HG03354 (cell line): ENCODE results near the gene TNRC6A.
A peak's percentile ranks its signal among the peaks of the same experiment; 100 is the strongest.
"Not testable (repeated sequence)": the region's sequence is repeated elsewhere in the genome, so short reads cannot be mapped to it uniquely, and the experiment has no call there.

Experiments
- ATAC-seq: cut with Tn5 transposase; IDR thresholded peaks from one replicate; pipeline ENCODE4 v1.9.1; 2021; ENCODE audit warnings: mild to moderate bottlenecking; ENCODE audit not compliant: unreplicated experiment, poor library complexity, severe bottlenecking

The TNRC6A gene

DNA sequence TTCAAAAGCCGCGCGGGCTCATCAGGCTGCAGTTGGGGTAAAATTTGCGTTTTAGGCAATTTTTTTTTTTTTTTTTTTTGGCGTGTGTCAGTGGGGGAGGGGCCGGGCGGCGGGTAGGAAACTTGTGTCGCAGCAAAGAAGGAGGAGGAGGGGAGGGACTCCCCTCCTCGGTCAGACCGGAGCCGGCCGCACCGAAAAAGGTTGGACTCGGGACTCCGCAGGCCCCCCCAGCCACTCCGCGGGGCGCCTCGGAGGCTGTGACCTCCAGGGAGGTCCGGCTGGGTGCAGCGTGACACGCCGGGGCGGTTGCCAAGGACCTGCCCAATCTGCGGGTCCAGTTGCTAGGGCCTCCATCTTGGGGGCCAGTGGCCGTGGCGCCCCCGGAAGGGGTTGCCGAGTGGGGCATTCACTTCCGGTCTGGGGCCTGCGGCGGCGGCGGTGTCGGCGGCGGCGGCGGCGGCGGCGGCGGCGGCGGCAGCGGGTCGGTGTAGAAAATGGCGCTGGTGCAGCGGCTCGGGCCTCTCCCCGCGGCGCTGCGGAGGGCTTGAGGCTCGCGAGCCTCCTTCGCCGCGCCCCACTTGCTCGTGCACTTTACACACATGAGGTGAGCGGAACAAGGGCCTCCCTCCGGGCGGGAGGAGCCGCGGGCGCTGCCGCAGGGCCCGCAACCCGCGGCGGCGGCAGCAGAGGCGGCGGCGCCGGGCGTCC lies at the start of gene TNRC6A:
Gene TNRC6A (plus strand): TSS at position 409 of the 708 bp plus-strand sequence. CDS start 191 bp downstream, at position 600.
- peak; percentile 95 for ATAC-seq

- no peak for ATAC-seq
Observed at GRCh38 chr16:24681793-24682192, 47.7 kb upstream of the TNRC6A start.

DNA sequence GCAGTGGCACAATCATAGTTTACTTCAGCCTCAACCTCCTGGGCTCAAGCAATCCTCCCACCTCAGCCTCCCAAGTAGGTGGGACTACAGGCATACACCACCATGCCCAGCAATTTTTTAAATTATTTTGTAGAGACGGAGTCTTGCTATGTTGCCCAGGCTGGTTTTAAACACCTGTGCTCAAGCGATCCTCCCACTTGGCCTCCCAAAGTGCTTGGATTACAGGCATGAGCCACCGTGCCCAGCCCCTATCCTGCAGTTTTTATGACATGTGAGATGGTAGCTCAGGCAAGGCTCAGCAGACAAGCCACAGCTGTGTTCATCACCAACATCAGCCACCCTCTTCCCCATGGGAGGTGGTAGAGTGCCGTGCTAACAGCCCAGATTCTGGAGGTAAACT lies 46.2 kb upstream of the TNRC6A start:
- no peak for ATAC-seq

GRCh38 chr16:24683847-24684493 lies 45.5 kb upstream of the TNRC6A start:
- no peak for ATAC-seq

- no peak for ATAC-seq
Observed at GRCh38 chr16:24685539-24686432, 43.7 kb upstream of the TNRC6A start.

DNA sequence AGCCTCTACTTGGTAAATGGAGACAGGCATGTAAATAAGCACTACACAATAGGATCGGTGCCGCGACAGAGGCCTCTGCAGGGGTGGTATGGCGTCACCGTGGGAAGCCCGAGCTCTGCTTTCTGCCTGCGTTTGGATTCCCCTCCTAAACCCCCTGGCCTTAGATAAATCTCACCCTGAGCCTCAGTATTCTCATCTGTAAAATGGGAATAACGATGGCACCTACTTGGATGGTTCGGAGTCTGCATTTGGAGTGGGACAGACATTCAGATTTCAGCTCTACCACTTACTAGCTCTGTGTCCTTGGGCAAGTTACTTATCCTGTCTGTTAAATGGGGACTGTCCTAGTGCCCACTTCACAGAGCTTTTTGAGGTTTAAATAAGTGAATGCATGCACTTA lies 42.8 kb upstream of the TNRC6A start:
- no peak for ATAC-seq

DNA sequence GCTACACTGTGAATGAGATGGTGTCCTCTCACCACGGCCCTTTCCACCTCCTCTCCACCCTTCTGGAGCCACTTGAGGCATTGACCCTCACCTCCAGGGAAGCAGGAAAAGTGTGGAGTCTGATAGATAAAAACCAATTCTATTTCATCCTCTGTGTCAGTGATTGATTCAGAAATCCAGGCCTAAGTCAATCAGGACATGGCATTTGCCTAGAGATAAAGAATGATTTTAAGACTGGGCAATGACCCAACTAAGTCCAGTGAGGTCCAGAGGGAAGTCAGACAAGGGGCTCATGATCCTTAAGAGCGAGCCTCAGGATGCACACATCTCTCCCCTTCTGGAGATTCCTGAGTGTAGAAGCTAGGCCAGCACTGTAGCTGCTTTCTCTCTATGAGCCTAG lies 41.1 kb upstream of the TNRC6A start:
- ATAC-seq = no peak

DNA sequence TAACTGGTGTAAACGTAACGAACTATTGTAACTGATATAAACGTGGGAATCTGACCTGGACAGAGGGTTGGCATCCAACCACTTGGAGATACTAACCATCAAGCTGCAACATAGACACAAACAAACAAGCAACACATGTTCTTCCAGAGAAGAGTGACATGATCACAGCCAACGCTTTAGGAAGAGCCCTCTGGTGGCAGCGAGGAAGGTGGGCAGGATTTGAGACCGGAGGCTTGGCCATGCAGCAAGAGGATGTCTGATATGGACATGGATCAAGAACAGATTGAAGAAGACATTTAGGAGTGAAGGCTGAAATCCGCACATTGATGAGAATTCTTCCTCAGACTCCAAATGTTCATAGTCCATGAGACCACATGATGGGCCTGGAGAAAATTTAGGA lies 40.3 kb upstream of the TNRC6A start:
- ATAC-seq = no peak

GRCh38 chr16:24692854-24693253 lies 36.6 kb upstream of the TNRC6A start:
- no peak for ATAC-seq

GRCh38 chr16:24694931-24695330 lies 34.5 kb upstream of the TNRC6A start:
- ATAC-seq = no peak

DNA sequence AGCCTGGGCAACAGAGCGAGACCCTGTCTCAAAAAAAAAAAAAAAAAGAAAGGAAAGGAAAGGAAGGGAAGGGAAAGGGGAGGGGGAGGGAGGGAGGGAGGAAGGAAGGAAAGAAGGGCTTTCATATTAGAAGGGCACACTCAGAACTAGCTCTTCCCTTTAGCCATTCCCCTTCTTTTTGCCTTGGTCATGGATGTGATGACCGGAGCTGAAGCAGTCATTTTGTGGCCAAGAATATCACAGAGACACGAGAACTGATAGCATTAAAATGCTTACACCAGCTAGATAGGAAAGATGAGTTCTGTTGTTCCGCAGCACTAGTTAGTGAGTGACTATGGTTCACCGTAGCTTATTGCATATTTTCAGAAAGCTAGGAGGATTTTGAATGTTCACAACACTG lies 32.8 kb upstream of the TNRC6A start:
- no peak for ATAC-seq

- no peak for ATAC-seq
Observed at GRCh38 chr16:24698308-24698707, 31.1 kb upstream of the TNRC6A start.

DNA sequence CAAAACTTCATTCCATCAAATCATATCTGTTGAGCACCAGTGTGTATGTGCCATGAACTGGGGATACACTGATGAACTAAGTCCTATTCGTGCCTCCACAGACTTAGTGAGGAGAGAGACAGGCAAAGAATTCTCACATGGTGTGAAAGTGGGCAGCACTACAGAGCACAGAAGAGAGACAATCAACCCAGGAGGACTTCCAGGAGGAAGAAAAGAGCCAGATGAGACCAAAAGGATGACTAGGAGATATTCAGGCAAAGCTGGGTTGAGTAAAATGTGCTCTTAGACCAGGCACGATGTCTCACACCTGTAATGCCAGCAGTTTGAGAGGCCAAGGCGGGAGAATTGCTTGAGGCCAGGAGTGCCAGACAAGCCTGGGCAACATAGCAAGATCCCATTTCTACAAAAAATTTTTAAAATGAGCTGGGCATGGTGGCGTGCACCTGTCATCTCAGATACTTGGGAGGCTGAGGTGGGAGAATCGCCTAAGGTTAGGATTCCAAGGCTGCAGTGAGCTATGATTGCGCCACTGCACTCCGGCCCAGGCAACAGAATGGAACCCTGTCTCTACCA lies 30.2 kb upstream of the TNRC6A start:
- ATAC-seq = no peak

- ATAC-seq = no peak
Observed at GRCh38 chr16:24700549-24701392, 28.7 kb upstream of the TNRC6A start.

DNA sequence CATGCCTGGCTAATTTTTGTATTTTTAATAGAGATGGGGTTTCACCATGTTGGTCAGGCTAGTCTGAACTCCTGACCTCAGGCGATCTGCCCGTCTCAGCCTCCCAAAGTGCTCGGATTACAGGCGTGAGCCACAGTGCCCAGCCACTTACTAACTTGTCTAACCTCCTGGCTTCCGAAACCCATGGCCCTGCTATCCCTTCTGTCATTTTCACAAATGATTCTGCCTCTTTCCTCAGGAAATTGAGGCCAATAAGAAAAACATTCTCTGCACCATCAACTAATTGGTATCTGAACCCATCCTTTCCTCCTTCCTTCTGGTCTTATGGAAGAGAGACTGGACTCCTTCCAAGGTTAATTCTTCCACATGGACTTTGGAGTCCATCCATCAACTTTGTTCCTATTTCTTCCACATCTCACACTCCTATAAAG lies 27.9 kb upstream of the TNRC6A start:
- no peak for ATAC-seq

DNA sequence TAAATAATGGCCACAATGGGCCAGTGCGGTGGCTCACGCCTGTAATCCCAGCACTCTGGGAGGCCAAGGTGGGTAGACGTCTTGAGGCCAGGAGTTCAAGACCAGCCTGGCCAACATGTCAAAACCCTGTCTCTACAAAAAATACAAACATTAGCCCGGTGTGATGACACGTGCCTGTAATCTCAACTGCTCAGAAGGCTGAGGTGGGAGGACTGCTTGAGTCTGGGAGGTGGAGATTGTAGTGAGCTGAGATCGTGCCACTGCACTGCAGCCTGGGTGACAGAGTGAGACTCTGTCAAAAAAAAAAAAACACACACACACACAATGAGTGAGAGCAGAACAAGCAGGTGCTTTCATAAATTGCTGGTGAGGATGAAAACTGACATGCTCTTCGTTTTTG lies 21.7 kb upstream of the TNRC6A start:
- not testable (repeated sequence) for ATAC-seq

DNA sequence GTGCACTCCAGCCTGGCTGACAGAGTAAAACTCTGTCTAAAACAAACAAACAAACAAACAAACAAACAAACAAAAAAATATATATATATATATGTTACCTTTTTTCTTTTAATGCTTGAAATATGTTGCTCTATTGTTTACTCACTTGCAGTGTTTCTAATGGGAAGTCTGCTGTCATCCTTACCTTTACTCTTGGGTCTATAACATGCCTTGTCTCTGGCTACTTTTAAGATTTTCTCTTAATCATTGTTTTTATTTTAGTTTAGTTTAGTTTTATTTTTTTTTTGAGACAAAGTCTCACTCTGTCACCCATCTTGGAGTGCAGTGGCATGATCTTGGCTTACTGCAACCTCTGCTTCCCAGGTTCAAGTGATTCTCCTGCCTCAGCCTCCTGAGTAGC lies 16.1 kb upstream of the TNRC6A start:
- ATAC-seq = no peak

GRCh38 chr16:24717411-24717810 lies 12.0 kb upstream of the TNRC6A start:
- ATAC-seq = no peak

DNA sequence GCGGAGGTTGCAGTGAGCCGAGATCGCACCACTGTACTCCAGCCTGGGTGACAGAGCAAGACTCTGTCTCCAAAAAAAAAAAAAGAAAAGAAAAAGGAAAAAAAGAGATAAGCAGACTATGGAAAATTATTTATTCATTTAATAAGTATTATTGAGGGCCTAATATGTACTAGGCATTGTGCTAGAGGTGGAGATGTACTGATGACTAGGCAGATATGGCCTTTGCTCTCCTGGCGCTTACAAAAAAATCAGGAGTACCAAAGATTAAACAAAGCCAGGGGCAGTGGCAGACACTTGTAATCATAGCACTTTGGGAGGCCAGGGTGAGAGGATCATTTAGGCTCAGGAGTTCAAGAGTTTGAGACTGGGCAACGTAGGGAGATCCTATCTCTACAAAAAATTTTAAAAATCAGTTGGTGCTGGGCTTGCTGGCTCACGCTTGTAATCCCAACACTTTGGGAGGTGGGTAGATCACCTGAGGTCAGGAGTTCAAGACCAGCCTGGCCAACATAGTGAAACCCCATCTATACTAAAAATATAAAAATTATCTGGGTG lies 10.4 kb upstream of the TNRC6A start:
- ATAC-seq = no peak
